Naive thymus-derived CD4-positive, alpha-beta T cell (primary cell): ENCODE measurements around the gene AARS2. TPM values are rescaled to one million over a fixed set of nuclear protein-coding genes. Genes with fewer than 3 reads are reported as not detected.

Experiments
- ATAC-seq: fragments of 150-1000 bp; cut with Tn5 transposase; 2 replicates; pipeline ENCODE4 v1.10.0; 2021; ENCODE audit warnings: mild to moderate bottlenecking, moderate library complexity
- CTCF ChIA-PET: fragments of 350-600 bp; sonication (Branson Sonifier 250); formaldehyde crosslinking; loops from one replicate; lab custom pipeline; 2021; ENCODE audit warnings: antibody characterized with exemption; lab: Charles Lee
- POLR2A ChIA-PET: fragments of 350-600 bp; sonication (Branson Sonifier 250); formaldehyde crosslinking; loops from one replicate; lab custom pipeline; 2021; ENCODE audit warnings: antibody characterized with exemption, inconsistent platforms; lab: Charles Lee
- DNase-seq, 9 donors: peaks; one replicate each; pipeline versions ENCODE4 v3.0.0 to v3.0.0-alpha.2; 2020 to 2022; ENCODE audit warnings: mixed read lengths in 1 of 9
- H3K27ac ChIP-seq: one replicate; pipeline ENCODE4 v1.7.0; 2013; ENCODE audit warnings: mild to moderate bottlenecking, low read depth, low read length, moderate library complexity
- H3K27me3 ChIP-seq, 2 donors: one replicate each; pipeline ENCODE4 v1.7.0; 2013; ENCODE audit warnings: low read length in 2 of 2, mild to moderate bottlenecking in 2 of 2, moderate library complexity in 2 of 2; ENCODE audit not compliant: control insufficient read depth in 2 of 2, insufficient read depth in 2 of 2
- H3K36me3 ChIP-seq, 3 experiments: 1 replicate in 2 of 3; 2 replicates in 1 of 3; pipeline ENCODE4 v1.7.0; 2013; ENCODE audit warnings: low read length in 3 of 3, mild to moderate bottlenecking in 3 of 3, moderate library complexity in 1 of 3; ENCODE audit not compliant: insufficient read depth in 3 of 3, control insufficient read depth in 2 of 3
- H3K4me1 ChIP-seq, 2 donors: one replicate each; pipeline ENCODE4 v1.7.0; 2013; ENCODE audit warnings: low read length in 2 of 2, mild to moderate bottlenecking in 2 of 2, moderate library complexity in 1 of 2; ENCODE audit not compliant: control insufficient read depth in 2 of 2, insufficient read depth in 2 of 2
- H3K4me3 ChIP-seq: 2 replicates; pipeline ENCODE4 v1.7.0; 2013; ENCODE audit warnings: mild to moderate bottlenecking, low read length
- H3K9me3 ChIP-seq, 3 experiments: 1 replicate in 2 of 3; 2 replicates in 1 of 3; pipeline ENCODE4 v1.7.0; 2013; ENCODE audit warnings: low read length in 3 of 3; ENCODE audit not compliant: control insufficient read depth in 2 of 3
- H3K27ac Mint-ChIP-seq, 9 donors: one replicate each; pipeline ENCODE4 v1.8.0; 2020 to 2022; ENCODE audit warnings: mixed read lengths in 9 of 9, mild to moderate bottlenecking in 8 of 9, moderate library complexity in 5 of 9, inconsistent platforms in 2 of 9
- H3K27me3 Mint-ChIP-seq, 5 donors: one replicate each; pipeline ENCODE4 v1.8.0; 2021 to 2022; ENCODE audit warnings: mixed read lengths in 5 of 5, mild to moderate bottlenecking in 1 of 5
- H3K36me3 Mint-ChIP-seq, 5 donors: one replicate each; pipeline ENCODE4 v1.8.0; 2020 to 2022; ENCODE audit warnings: mixed read lengths in 5 of 5, mild to moderate bottlenecking in 3 of 5, inconsistent platforms in 1 of 5
- H3K4me1 Mint-ChIP-seq, 7 donors: one replicate each; pipeline ENCODE4 v1.8.0; 2020 to 2022; ENCODE audit warnings: mixed read lengths in 7 of 7, mild to moderate bottlenecking in 3 of 7, inconsistent platforms in 1 of 7
- H3K4me3 Mint-ChIP-seq, 10 donors: one replicate each; pipeline ENCODE4 v1.8.0; 2020 to 2022; ENCODE audit warnings: mild to moderate bottlenecking in 10 of 10, mixed read lengths in 10 of 10, moderate library complexity in 6 of 10, inconsistent platforms in 2 of 10
- H3K9me3 Mint-ChIP-seq, 11 donors: one replicate each; pipeline ENCODE4 v1.8.0; 2020 to 2022; ENCODE audit warnings: mixed read lengths in 11 of 11, mild to moderate bottlenecking in 4 of 11, inconsistent platforms in 1 of 11, moderate library complexity in 1 of 11
- intact Hi-C, 2 donors: fragments of 100-400 bp; cut with micrococcal nuclease; formaldehyde crosslinking; loops; one replicate each; pipeline ENCODE4 v1.15.1; 2023
- polyA plus RNA-seq, 2 donors: library from polyadenylated mRNA; unstranded; fragments of 300-500 nt; fragmentation: Illumina TruSeq; gene quantifications; one replicate each; pipeline ENCODE4 v1.2.3, GENCODE V29; 2021
- total RNA-seq, 6 experiments: library from RNA in 5 of 6; stranded (reverse) in 5 of 6; gene quantifications; 1 replicate in 5 of 6; 2 replicates in 1 of 6; pipeline ENCODE4 v1.2.3 and lab custom pipeline; 2021 to 2026

Gene AARS2
- total and polyA plus RNA-seq, 7 experiments from 2014 or later = 8.9 to 29.8 (median 19.9) TPM

- Mint-ChIP-seq H3K36me3 (peaks cover 8 to 48% (median 30%) of the 10 kb centered on the region in 5 donors), H3K9me3 (peaks cover 0 to 9% (median 0%) of the 10 kb centered on the region in 11 donors), H3K27me3 (no peaks in the 10 kb centered on the region), H3K4me3 (peak overlapping the region; percentile 78 to 93 (median 86)), H3K27ac (peak overlapping the region; percentile 75 to 96 (median 88)), H3K4me1 (peaks cover 24 to 77% (median 65%) of the 10 kb centered on the region in 7 donors)
- no peaks in the 10 kb centered on the region for H3K9me3 ChIP-seq
- H3K4me3 ChIP-seq = no peak overlapping the region
- CTCF ChIA-PET = interaction anchor here (0.6 to 2.7 kb wide), 4 partner anchors 11 to 50 kb away, joined by 3 to 10 read pairs (median 6); no protein-coding TSS in a partner anchor
- peaks cover 13 to 16% of the 10 kb centered on the region in 2 donors for H3K4me1 ChIP-seq
- ATAC-seq = no peak
- POLR2A ChIA-PET = interaction anchor here (3.3 to 4.7 kb wide), 2 partner anchors 9 to 10 kb away, joined by 12 to 142 read pairs; partner anchors contain the start of genes HSP90AB1 and NFKBIE
- peak overlapping the region; percentile 87 for H3K27ac ChIP-seq
- intact Hi-C loops = loop anchor here in 1 of 2 donors (5.0 kb wide), 1 partner anchor 1803 kb away; the partner anchor contains the start of gene TRERF1
- DNase-seq = no peak
- no peaks in the 10 kb centered on the region for H3K27me3 ChIP-seq
- peaks cover 20 to 69% (median 25%) of the 10 kb centered on the region in 3 experiments for H3K36me3 ChIP-seq
Observed at GRCh38 chr6:44255105-44255808, 57.9 kb downstream of the AARS2 start.

GRCh38 chr6:44254191-44255104 is 58.7 kb downstream of the AARS2 start:
- H3K27ac Mint-ChIP-seq = peak overlapping the region; percentile 39 to 96 (median 80)
- H3K4me3 Mint-ChIP-seq = peak overlapping the region in 7 of 10 donors; percentile 1 to 87 (median 78)
- intact Hi-C loops = loop anchor here in 1 of 2 donors (5.0 kb wide), 1 partner anchor 1802 kb away; the partner anchor contains the start of gene TRERF1
- H3K27me3 Mint-ChIP-seq = no peaks in the 10 kb centered on the region
- H3K4me1 Mint-ChIP-seq = peaks cover 26 to 85% (median 73%) of the 10 kb centered on the region in 7 donors
- H3K36me3 ChIP-seq = peaks cover 20 to 71% (median 31%) of the 10 kb centered on the region in 3 experiments
- peaks cover 14 to 56% (median 38%) of the 10 kb centered on the region in 5 donors for H3K36me3 Mint-ChIP-seq
- DNase-seq (no peak), ATAC-seq (no peak)
- H3K9me3 ChIP-seq = no peaks in the 10 kb centered on the region
- H3K27me3 ChIP-seq = no peaks in the 10 kb centered on the region
- H3K4me3 ChIP-seq = no peak overlapping the region
- ChIA-PET POLR2A (interaction anchor here (1.5 to 4.7 kb wide), 3 partner anchors 8 to 10 kb away, joined by 5 to 142 read pairs (median 12); partner anchors contain the start of genes HSP90AB1 and NFKBIE), CTCF (interaction anchor here (0.6 to 2.7 kb wide), 7 partner anchors 8 to 162 kb away, joined by 3 to 10 read pairs (median 3); partner anchors contain the start of gene SLC29A1)
- H3K4me1 ChIP-seq = peaks cover 13 to 16% of the 10 kb centered on the region in 2 donors
- H3K9me3 Mint-ChIP-seq = peaks cover 0 to 9% (median 0%) of the 10 kb centered on the region in 11 donors
- H3K27ac ChIP-seq = no peak overlapping the region

- Histone ChIP-seq H3K9me3 (no peaks in the 10 kb centered on the region), H3K27ac (no peak overlapping the region), H3K4me3 (no peak overlapping the region), H3K27me3 (no peaks in the 10 kb centered on the region), H3K36me3 (peaks cover 20 to 74% (median 41%) of the 10 kb centered on the region in 3 experiments), H3K4me1 (peaks cover 19 to 24% of the 10 kb centered on the region in 2 donors)
- H3K27me3 Mint-ChIP-seq = no peaks in the 10 kb centered on the region
- H3K36me3 Mint-ChIP-seq = peaks cover 15 to 60% (median 45%) of the 10 kb centered on the region in 5 donors
- H3K4me1 Mint-ChIP-seq = peaks cover 34 to 90% (median 80%) of the 10 kb centered on the region in 7 donors
- peaks cover 0 to 9% (median 0%) of the 10 kb centered on the region in 11 donors for H3K9me3 Mint-ChIP-seq
- H3K27ac Mint-ChIP-seq = peak overlapping the region in 7 of 9 donors; percentile 9 to 90 (median 44)
- ChIA-PET POLR2A (interaction anchor here (1.5 to 3.3 kb wide), 2 partner anchors 9 to 11 kb away, joined by 5 to 12 read pairs; partner anchors contain the start of gene NFKBIE), CTCF (interaction anchor here (0.7 to 1.1 kb wide), 5 partner anchors 8 to 161 kb away, joined by 3 to 4 read pairs (median 3); partner anchors contain the start of gene SLC29A1)
- DNase-seq (peak in 7 of 9 donors; percentile 48 to 63 (median 55)), ATAC-seq (peak; percentile 24)
- intact Hi-C loops = loop anchor here (1.0 kb wide), 1 partner anchor 81 kb away; no protein-coding TSS in a partner anchor
- peak overlapping the region in 3 of 10 donors; percentile 1 to 23 (median 15) for H3K4me3 Mint-ChIP-seq
Observed at GRCh38 chr6:44253307-44254101, 59.6 kb downstream of the AARS2 start.

- DNase-seq = no peak
- POLR2A ChIA-PET = interaction anchor here (0.8 to 1.2 kb wide), 3 partner anchors 9 to 27 kb away, joined by 3 to 4 read pairs (median 4); no protein-coding TSS in a partner anchor
- peak overlapping the region in 6 of 9 donors; percentile 5 to 77 (median 57) for H3K27ac Mint-ChIP-seq
Observed at GRCh38 chr6:44251576-44252524, 61.3 kb downstream of the AARS2 start.

More at GRCh38 chr6:44251576-44252524, 61.3 kb downstream of the AARS2 start:
- H3K4me1 Mint-ChIP-seq = peaks cover 36 to 90% (median 78%) of the 10 kb centered on the region in 7 donors
- Histone ChIP-seq H3K27ac (no peak overlapping the region), H3K36me3 (peaks cover 20 to 84% (median 44%) of the 10 kb centered on the region in 3 experiments), H3K4me3 (no peak overlapping the region), H3K27me3 (no peaks in the 10 kb centered on the region), H3K9me3 (no peaks in the 10 kb centered on the region), H3K4me1 (peaks cover 21 to 26% of the 10 kb centered on the region in 2 donors)
- peaks cover 18 to 68% (median 47%) of the 10 kb centered on the region in 5 donors for H3K36me3 Mint-ChIP-seq
- peak overlapping the region in 2 of 10 donors; percentile 5 to 19 for H3K4me3 Mint-ChIP-seq
- peaks cover 0 to 12% (median 0%) of the 10 kb centered on the region in 11 donors for H3K9me3 Mint-ChIP-seq
- CTCF ChIA-PET = interaction anchor here (0.6 to 1.0 kb wide), 3 partner anchors 9 to 1470 kb away, joined by 3 read pairs; partner anchors contain the start of gene BICRAL
- H3K27me3 Mint-ChIP-seq = peaks cover 0 to 5% (median 0%) of the 10 kb centered on the region in 5 donors
- intact Hi-C loops = no loop called here
- ATAC-seq = no peak
